Activated B cell treated with CpG ODN at 0.5 μM for 24 hours (primary cell): ENCODE measurements around the gene SPATA32. TPM values are rescaled to one million over a fixed set of nuclear protein-coding genes. Genes with fewer than 3 reads are reported as not detected.

Source experiments
- ATAC-seq: fragments of 200-7000 bp; cut with Tn5 transposase; one replicate; pipeline ENCODE4 v1.10.0; 2021; ENCODE audit warnings: low read depth, mild to moderate bottlenecking, moderate library complexity
- CTCF ChIA-PET: fragments of 350-600 bp; sonication (Branson Sonifier 250); formaldehyde crosslinking; loops from one replicate; lab custom pipeline; 2021; ENCODE audit warnings: antibody characterized with exemption; lab: Charles Lee
- POLR2A ChIA-PET: fragments of 350-600 bp; sonication (Branson Sonifier 250); formaldehyde crosslinking; loops from one replicate; lab custom pipeline; 2021; ENCODE audit warnings: antibody characterized with exemption; lab: Charles Lee
- DNase-seq: peaks from one replicate; pipeline ENCODE4 v3.0.0; 2022
- H3K27ac Mint-ChIP-seq: one replicate; pipeline ENCODE4 v1.8.0; 2020; ENCODE audit warnings: mixed read lengths
- H3K27me3 Mint-ChIP-seq: one replicate; pipeline ENCODE4 v1.8.0; 2021; ENCODE audit warnings: mixed read lengths
- H3K36me3 Mint-ChIP-seq: one replicate; pipeline ENCODE4 v1.8.0; 2021; ENCODE audit warnings: low read depth, mixed read lengths
- H3K4me1 Mint-ChIP-seq: one replicate; pipeline ENCODE4 v1.8.0; 2021; ENCODE audit warnings: mixed read lengths
- H3K4me3 Mint-ChIP-seq: one replicate; pipeline ENCODE4 v1.8.0; 2020; ENCODE audit warnings: mild to moderate bottlenecking, mixed read lengths
- H3K9me3 Mint-ChIP-seq: one replicate; pipeline ENCODE4 v1.8.0; 2020; ENCODE audit warnings: mixed read lengths
- CTCF ChIP-seq: fragments of 200-600 bp; IDR thresholded peaks from one replicate; pipeline ENCODE4 v1.8.0; 2022; ENCODE audit warnings: antibody characterized with exemption, mild to moderate bottlenecking
- intact Hi-C: fragments of 100-400 bp; cut with micrococcal nuclease; formaldehyde crosslinking; loops from one replicate; pipeline ENCODE4 v1.15.1; 2024
- total RNA-seq: library from RNA; stranded (reverse); gene quantifications from 2 replicates; pipeline ENCODE4 v1.2.3, GENCODE V29; 2022

SPATA32 gene, protein sequence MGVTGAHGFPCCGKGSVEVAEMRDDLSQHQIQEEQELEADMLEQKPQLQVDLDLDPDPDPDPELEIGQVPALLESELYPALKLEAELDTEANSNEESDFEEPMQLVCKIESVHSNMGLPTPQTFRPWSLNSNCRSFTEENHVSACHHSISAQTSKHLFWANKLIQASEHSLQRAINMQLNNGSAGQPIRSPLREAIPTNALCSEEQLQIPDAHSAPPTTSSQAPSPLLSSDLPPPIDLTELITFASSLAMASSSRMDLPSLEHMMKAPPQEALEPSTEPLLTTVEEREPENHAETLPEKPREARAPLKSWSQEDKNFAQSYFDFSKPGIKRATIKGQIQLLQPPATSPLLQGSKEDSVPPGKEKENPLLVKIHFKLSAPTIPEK
- 0.27 and 0.39 TPM in 2 replicates for total RNA-seq

DNA sequence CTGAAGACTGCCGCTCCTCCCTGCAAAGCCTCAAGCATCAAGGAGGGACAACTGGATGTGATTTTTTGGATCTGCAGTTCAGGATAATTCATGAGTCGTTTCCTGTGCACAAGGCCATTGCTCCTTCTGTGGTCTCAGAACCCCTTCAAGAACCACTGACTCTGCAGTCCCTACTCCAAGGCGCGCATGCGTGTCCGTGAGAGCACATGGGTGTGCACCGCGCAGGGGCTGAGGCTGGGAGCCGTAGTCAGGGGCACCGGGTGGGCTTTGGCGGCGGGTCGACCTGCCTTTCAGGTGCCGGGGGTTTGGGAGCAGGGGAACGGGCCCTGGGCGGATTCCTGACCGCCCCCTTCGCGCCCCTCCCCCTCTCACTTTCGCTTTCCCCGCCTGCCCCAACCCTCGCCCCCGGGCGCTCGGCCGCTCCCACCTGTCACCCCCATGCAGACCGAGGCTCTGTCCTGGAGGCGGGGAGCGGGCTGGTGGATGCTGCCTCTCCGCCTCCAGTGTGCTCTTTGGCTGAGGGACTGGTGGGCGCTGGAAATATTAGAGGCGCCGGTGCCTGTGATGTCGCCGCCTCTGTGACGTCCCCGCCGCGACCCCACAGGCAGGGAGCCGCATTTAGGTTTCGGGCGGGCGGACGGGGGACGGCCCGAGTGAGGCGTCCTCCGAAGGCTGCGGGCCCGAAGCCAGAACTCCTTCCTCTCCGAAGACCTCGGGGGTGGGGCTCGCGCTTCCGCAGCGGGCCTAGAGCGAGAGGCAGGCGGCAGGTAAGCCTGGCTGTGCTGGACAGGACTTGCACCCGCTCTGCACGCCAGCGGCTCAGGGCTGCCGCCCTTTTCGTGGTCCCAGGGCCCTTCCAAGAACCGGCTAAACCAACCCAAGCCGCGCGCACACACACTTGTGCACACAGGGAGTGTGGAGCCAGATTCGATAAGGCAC is at the start of gene SPATA32:
Gene SPATA32, minus strand, starts transcription at position 518 of the 939 bp plus-strand sequence. Its CDS starts 78 bp downstream, at position 440.
- H3K9me3 Mint-ChIP-seq, result no peaks in the 10 kb centered on the region
- no peak for TF ChIP-seq CTCF
- no peaks in the 10 kb centered on the region for H3K27me3 Mint-ChIP-seq
- ChIA-PET CTCF (interaction anchor here (1.4 to 5.2 kb wide), 2 partner anchors 15 to 42 kb away, joined by 5 to 13 read pairs; no protein-coding TSS in a partner anchor), POLR2A (interaction anchor here (0.5 to 1.4 kb wide), 8 partner anchors 13 to 376 kb away, joined by 3 to 6 read pairs (median 3); no protein-coding TSS in a partner anchor)
- peaks cover 38% of the 10 kb centered on the region for H3K36me3 Mint-ChIP-seq
- H3K27ac Mint-ChIP-seq, result peak within 1 kb of the TSS; percentile 77
- peak; percentile 76 for ATAC-seq
- intact Hi-C loops, result loop anchor here (1.0 kb wide), 1 partner anchor 15 kb away; no protein-coding TSS in a partner anchor
- DNase-seq, result peak; percentile 46
- peak within 1 kb of the TSS; percentile 86 for H3K4me3 Mint-ChIP-seq
- peaks cover 17% of the 10 kb centered on the region for H3K4me1 Mint-ChIP-seq

DNA sequence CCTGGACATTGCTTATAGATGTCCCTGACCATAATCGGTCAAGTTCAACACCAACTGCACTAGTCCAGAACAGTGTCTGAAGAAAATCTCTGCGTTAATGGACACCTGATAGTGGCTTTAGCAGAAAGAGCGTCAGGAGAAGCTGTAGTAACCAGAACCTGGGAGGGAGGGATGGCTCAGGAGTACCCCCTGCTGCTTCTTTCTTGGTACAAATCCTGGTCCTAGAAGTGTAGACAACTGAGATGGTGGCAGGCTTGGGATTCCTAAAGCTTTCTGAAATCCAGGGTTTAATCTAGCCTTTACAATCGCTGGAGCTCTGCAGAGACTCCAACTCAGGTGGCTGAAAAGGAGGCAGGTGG is 49.5 kb upstream of the SPATA32 start:
- Mint-ChIP-seq H3K9me3 (no peaks in the 10 kb centered on the region), H3K4me1 (peaks cover 94% of the 10 kb centered on the region), H3K27ac (peak overlapping the region; percentile 99), H3K36me3 (peaks cover 62% of the 10 kb centered on the region), H3K4me3 (peak overlapping the region; percentile 66), H3K27me3 (no peaks in the 10 kb centered on the region)
- intact Hi-C loops, result loop anchor here (10.0 kb wide), 1 partner anchor 967 kb away; the partner anchor contains the start of gene GRN
- DNase-seq, result no peak
- CTCF ChIA-PET, result interaction anchor here (0.9 to 3.4 kb wide), 11 partner anchors 11 to 93 kb away, joined by 3 to 38 read pairs (median 7); no protein-coding TSS in a partner anchor
- ATAC-seq, result no peak
- no peak for TF ChIP-seq CTCF
- POLR2A ChIA-PET, result interaction anchor here (0.5 to 9.5 kb wide), 8 partner anchors 8 to 157 kb away, joined by 5 to 436 read pairs (median 20); partner anchors contain the start of gene FMNL1

GRCh38 chr17:45310380-45311324 is 48.8 kb upstream of the SPATA32 start:
- ATAC-seq, result no peak
- H3K4me1 Mint-ChIP-seq, result peaks cover 97% of the 10 kb centered on the region
- no peak for DNase-seq
- TF ChIP-seq CTCF, result no peak
- H3K27ac Mint-ChIP-seq, result peak overlapping the region; percentile 99
- H3K9me3 Mint-ChIP-seq, result no peaks in the 10 kb centered on the region
- no peaks in the 10 kb centered on the region for H3K27me3 Mint-ChIP-seq
- H3K36me3 Mint-ChIP-seq, result peaks cover 60% of the 10 kb centered on the region
- intact Hi-C loops, result loop anchor here (10.0 kb wide), 1 partner anchor 966 kb away; the partner anchor contains the start of gene GRN
- ChIA-PET POLR2A (interaction anchor here (0.5 to 9.5 kb wide), 9 partner anchors 7 to 156 kb away, joined by 3 to 436 read pairs (median 21); no protein-coding TSS in a partner anchor), CTCF (interaction anchor here (1.4 to 3.4 kb wide), 5 partner anchors 10 to 92 kb away, joined by 6 to 38 read pairs (median 17); no protein-coding TSS in a partner anchor)
- H3K4me3 Mint-ChIP-seq, result peak overlapping the region; percentile 70

DNA sequence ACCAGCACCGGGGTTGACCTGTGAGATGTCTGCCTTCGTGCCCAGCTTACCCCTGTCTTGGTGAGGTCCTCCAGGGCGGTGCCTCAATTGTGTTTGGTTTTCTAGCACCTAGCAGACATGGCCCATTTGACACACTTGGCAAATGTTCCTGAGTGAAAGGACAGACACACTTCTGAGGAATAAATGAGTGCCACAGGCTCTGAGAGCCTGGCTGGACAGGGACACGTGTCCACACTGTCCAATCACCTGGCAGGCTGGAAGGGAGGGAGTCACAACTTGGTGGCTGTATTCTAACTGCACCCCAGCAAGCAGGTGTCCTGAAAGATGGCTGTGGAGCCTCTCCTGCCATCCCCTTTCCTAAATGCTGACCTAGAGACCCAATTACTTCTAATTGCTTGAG is 47.5 kb upstream of the SPATA32 start:
- H3K9me3 Mint-ChIP-seq, result no peaks in the 10 kb centered on the region
- DNase-seq (no peak), ATAC-seq (no peak)
- peak overlapping the region; percentile 100 for H3K27ac Mint-ChIP-seq
- no peak for TF ChIP-seq CTCF
- H3K36me3 Mint-ChIP-seq, result peaks cover 51% of the 10 kb centered on the region
- no peaks in the 10 kb centered on the region for H3K27me3 Mint-ChIP-seq
- CTCF ChIA-PET, result interaction anchor here (1.2 to 2.8 kb wide), 3 partner anchors 14 to 32 kb away, joined by 4 to 18 read pairs (median 8); no protein-coding TSS in a partner anchor
- H3K4me3 Mint-ChIP-seq, result peak overlapping the region; percentile 32
- peaks cover 92% of the 10 kb centered on the region for H3K4me1 Mint-ChIP-seq
- intact Hi-C loops, result no loop called here
- POLR2A ChIA-PET, result interaction anchor here (0.7 to 12.5 kb wide), 5 partner anchors 5 to 81 kb away, joined by 4 to 436 read pairs (median 41); partner anchors contain the start of gene MAP3K14
